NCI-H2196 (cell line): ENCODE measurements around the gene IRF2BPL.

ENCODE experiments used
- DNase-seq: peaks from one replicate; lab custom pipeline; 2025; ENCODE audit not compliant: unreplicated experiment; lab: John Stamatoyannopoulos, UW

The IRF2BPL gene

DNA sequence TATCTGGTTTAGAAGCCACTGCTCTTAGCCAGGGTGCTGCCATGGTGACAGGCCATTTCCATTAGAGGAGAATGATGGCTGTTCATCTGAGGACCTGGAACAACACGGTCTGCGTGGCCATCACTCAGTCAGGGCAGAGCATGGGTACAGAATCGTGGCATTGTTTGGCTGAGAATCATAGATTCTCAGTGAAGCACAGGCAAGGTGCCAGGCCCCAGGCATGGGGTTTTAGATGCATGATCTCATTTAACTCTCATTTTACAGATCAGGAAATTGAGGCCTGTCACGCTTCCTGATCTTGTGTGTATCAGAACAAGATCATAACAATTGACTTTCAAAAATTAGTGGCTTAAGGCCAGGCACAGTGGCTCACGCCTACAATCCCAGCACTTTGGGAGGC, 26.8 kb upstream of the IRF2BPL start:
- no peak for DNase-seq

- DNase-seq: no peak
Measured at GRCh38 chr14:77053046-77053841, 24.7 kb upstream of the IRF2BPL start.

DNA sequence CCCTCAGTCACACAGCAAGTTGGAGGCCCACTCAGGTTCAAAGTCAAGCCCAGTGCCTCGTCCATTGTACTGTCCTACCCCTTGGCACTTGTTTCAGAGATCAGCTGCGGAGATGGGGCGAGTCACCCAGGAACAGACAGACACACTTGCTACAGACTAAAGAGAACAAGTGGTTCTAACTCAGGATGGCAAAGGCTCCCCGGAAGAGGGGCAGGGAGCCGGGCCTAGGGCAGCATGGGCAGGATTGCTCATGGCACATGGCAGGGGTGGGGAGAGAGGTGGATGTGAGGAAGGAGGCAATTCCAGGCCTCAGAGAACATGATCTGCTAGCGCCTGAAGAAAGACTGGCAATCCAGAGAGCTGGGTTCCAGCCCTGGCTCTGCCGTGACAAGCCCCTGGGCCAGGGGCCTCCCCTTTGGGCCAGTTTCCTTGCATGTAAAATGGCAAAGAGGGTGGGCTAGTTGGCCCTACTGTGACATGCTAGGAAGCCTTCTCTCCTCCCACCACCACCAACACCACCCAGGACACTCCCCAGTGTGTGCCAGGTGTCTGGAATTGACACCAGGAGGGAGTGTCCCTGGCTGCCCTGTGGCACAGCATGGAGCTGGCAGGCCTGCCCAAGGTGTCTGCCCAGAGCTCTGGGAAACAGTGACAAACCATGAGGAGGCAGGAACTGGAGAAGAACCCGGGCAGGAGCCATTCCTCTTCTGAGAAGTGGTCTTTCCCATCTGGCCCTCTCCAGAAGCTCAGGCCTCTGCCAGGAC, 24.0 kb upstream of the IRF2BPL start:
- DNase-seq: peak; percentile 45

DNA sequence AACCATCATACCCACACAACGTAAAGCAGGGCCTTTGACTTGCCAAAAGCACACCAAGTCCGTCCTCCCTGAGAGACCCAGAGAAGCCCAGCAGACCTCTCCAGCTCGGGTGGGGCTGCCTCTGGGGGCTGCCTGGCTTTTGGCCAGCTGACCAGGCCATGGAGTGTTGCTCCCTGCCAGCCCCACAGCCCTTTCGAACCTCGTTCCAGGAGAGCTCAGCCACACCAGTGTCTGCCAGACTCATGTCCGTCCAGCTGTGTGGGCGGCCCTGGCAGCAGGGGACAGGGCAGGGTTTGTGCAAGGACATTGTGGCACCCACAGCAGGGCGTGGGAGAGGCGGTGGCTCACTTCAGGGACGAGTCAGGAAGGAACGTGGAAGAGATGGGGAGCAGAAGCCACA, 22.6 kb upstream of the IRF2BPL start:
- no peak for DNase-seq

DNA sequence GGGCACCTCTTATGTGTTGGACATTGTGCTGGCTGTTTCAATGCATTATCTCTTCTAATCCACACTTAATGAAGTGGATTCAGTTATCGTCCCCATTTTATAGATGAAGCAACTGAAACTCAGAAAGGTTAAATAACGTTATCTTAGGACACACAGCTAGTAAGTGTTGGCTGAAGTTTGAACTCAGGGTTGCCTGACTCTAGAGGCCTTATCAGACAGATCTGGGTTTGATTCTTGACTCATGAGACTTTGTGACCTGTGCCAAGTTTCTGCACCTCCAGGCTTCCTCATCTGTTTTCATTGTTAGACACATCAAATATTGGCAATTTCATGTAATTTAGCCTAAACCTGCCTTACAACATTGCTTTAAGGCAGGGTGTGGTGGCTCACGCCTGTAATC, 18.2 kb upstream of the IRF2BPL start:
- no peak for DNase-seq

DNA sequence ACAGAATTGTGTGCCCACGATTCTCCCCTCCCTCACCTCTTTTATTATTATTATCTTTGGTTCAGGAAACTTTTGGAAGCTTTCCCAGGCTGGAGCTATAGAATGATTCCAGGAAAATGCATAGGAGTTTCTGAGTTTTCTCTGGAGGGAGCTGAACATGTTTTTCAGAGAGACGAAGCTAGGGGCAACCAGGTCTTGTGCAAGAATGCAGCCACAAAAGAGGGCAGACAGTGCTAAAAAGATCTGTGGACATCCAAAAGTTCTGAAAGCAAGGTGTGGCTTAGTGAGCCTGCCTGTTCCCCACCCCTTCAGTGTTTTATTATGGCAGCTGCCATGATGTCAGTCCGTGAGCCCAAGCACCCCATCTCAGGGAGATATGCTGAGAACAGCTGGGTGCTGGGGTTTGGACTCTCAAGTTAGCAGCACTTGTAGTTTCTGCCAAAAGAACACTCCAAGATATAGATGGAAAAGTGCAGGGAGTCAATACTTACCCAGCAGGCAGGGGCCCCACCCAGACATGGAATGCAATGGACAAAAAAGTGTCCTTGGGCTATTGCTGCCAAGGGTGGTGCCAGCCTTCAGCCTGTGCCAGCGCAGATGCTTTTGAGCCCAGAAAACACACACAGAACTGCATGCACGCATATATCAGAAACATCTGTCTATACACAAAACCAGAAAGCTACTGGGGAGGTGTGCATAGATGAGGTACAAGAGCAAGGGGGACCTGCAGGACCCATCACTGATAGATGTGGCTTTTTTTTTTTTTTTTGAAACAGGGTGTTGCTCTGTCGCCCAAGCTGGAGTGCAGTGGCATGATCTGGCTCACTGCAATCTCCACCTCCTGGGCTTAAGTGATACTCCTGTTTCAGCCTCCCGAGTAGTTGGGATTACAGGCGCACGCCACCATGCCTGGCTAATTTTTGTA, 17.0 kb upstream of the IRF2BPL start:
- DNase-seq: no peak

DNA sequence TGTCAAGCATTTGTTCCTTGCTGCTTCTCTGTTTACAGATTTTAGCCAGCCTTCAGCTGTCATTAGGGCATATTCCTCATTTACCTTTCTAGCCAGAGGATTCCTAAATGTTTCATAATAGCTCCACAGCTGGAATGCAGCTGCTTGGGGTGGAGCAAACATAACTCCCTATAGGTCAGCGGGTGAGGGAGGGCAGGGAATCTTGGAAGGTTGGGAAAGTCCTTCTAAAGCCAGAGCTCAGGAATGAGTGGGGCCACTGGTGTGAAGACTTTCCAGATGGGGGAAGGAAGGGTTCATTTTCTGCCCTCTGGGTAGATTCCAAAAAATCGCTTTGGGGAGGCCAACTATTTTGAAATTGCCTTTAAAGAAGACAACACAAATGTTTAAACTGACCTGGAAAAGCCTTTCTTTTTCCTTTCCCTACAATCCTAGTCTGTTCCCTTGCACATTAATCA, 16.3 kb upstream of the IRF2BPL start:
- DNase-seq: no peak

- no peak for DNase-seq
Measured at GRCh38 chr14:77043984-77044485, 15.5 kb upstream of the IRF2BPL start.

DNA sequence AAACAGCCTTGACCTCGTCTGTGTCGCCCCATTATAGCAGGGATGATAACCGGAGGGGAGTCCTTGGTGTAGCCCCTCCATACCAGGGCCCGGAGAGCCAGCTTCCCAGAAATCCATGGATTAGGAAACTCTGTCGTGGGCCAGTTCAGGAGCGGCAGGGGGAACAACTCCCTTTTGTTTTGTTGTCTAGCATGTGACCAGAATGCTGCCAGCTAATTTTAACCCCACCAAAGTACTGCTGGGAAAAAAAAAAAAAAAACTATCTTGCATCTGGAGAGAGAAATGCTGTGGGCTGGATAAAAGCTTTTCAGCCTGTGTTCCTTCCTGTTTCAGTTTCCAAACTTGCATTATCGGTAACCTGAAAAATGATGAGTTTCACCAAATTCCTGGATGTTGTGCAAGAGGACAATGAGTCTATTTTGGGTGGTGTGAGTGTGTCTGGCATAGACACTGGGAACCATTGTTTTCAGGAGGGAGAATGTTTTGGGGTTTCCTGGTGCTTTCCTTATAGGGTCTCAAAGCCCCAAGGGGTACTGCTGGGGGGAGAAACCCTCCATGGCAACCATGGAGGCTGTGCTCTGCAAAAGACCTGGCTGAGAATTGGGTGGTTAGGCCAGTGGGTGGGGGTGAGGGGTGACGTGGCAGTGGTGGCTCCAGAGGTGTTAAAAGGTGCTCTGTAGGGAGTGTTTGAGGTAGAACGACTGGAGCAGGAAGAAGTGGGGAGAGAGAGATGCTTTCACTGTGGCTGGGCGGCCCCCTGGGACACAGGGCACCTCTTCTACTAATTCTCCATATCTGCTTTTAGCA, 14.9 kb upstream of the IRF2BPL start:
- DNase-seq: no peak

GRCh38 chr14:77041881-77042545, 13.5 kb upstream of the IRF2BPL start:
- DNase-seq: peak; percentile 70

- DNase-seq: peak; percentile 87
Measured at GRCh38 chr14:77040741-77041653, 12.5 kb upstream of the IRF2BPL start.

DNA sequence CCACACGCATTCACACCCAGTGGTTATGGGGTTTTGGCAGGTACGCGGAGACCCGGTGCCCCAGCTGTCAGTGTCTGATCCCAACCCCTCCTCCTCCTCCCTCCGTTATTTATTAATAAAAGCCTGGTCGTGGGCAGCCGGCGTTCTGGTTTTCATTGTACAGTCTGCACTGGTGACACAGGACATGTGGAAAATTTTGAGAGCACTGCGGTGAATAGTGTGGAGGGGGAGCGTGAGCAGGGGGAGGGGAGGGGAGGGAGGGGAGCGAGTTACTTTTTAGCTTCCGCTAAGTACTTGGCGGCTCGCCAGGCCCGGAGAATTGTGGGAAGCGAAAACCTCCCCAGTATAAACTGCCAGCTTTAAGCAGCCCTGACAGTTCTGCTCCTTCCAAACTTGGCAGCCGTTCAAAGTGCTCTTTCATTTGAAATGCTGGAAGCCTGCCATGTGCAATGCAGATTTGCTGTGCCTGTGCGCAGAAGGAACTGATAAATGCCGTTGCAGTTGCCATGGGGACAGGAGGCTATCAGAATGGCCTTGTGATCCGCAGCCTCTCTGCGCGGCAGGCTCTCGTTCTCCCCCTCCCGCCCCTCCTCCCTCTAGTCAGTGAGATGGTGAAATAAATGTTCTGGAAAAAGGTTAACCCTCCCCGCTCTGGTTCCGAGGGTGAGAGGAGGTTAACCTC, 11.7 kb upstream of the IRF2BPL start:
- peak; percentile 100 for DNase-seq

DNA sequence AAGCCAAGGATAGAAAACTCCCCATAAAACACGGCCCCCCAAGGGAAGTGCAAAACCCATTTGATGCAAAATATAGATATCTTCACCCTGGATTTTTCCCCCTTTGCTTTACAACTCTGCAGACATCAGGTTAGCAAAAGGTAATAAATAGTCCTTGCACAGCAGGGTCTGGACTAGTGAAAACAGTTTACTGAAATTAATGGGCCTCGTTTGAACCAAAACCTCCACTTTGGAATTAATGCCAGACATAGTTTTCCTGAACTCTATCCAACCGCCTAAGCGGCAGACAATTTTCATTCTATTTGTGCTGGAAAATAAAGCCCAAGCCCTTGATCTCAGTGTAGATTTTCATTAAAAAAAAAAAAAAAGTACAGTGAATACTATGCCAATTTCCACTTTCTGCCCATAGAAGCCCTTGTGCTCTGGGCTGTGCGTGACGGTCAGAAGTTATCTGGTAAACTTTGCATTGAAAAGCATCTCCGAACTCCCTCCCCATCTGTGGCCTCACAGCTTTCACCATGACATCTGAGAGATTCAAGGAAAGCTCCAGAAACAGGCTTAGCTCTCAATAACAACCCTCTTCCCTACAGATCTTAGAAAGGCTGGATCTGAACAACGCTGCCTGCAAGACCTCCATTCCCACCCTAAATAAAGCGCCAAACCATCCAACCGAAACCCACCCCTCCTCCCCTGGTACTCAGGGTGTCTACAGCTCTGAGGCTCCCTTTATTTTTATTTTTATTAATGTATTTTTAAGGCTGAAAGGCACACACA, 11.0 kb upstream of the IRF2BPL start:
- peak; percentile 34 for DNase-seq

GRCh38 chr14:77037938-77038568, 9.5 kb upstream of the IRF2BPL start:
- no peak for DNase-seq

DNA sequence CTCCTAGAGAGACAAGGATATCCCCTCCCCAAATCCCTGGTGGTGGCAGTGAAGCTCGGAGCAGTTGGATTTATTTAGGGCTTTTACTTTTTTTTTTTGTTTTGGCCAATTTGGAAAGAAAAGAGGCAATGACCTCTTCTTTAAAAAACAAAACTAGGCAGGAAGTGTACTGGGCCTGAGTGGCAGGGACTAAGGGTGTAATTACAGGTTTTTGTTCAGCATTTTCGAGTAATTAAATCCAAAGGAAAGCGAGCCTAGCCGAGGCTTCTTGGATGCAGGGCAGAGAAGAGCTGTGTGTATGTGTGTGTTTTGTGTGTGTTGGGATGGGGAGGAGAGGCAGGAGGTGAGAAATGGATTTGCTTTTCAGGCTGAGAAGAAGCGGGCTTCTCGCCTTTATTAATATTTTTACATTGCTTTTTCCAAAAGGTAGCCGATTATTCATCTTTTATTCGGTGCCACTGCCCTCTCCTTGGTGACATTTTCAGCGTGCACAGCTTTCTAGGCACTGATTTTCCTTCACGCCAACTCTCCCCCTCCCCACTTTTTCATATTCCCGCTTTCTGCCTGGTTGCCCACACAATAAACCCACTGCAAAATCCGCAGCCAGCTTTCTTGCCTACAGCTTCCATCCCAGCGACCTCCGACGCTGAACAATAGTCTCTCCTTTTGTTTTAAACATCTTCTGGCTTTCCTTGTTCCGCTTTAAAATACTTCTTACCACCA, 8.9 kb upstream of the IRF2BPL start:
- DNase-seq: no peak
